ENCODE measurements around the gene DPP8. TPM values are rescaled to one million over a fixed set of nuclear protein-coding genes. Genes with fewer than 3 reads are reported as not detected.

DPP8 gene
- polyA plus RNA-seq, 1 donor, result 35.0 TPM

GRCh38 chr15:65426216-65426853 is 91.2 kb downstream of the DPP8 start:
- peaks cover 15% of the 10 kb centered on the region for H3K27me3 ChIP-seq (ENCODE audit: control insufficient read depth, insufficient read depth, low read length)
- H3K27ac ChIP-seq (ENCODE audit: low read length), result no peak overlapping the region
- no peak overlapping the region for H3K4me3 ChIP-seq (ENCODE audit: low read length)
- peaks cover 11% of the 10 kb centered on the region for H3K4me1 ChIP-seq (ENCODE audit: control insufficient read depth, insufficient read depth, low read length)
- no peak for DNase-seq
- H3K36me3 ChIP-seq (ENCODE audit: control insufficient read depth, insufficient read depth, low read length), result no peaks in the 10 kb centered on the region
- no peaks in the 10 kb centered on the region for H3K9me3 ChIP-seq (ENCODE audit: control insufficient read depth, low read depth, low read length)
- no CpG with 5 or more reads among the region's 2 CpGs for WGBS (ENCODE audit: insufficient coverage, low lambda C conversion rate)

- no peaks in the 10 kb centered on the region for H3K36me3 ChIP-seq (ENCODE audit: control insufficient read depth, insufficient read depth, low read length)
- H3K27ac ChIP-seq (ENCODE audit: low read length), result no peak overlapping the region
- H3K27me3 ChIP-seq (ENCODE audit: control insufficient read depth, insufficient read depth, low read length), result peaks cover 28% of the 10 kb centered on the region
- H3K4me1 ChIP-seq (ENCODE audit: control insufficient read depth, insufficient read depth, low read length), result peaks cover 22% of the 10 kb centered on the region
- no CpG with 5 or more reads among the region's 5 CpGs for WGBS (ENCODE audit: insufficient coverage, low lambda C conversion rate)
- H3K9me3 ChIP-seq (ENCODE audit: control insufficient read depth, low read depth, low read length), result no peaks in the 10 kb centered on the region
- DNase-seq, result peak in 1 of 2 donors; percentile 22
- H3K4me3 ChIP-seq (ENCODE audit: low read length), result no peak overlapping the region
Measured at GRCh38 chr15:65424683-65425082, 92.8 kb downstream of the DPP8 start.

- H3K27me3 ChIP-seq (ENCODE audit: control insufficient read depth, insufficient read depth, low read length), result peaks cover 28% of the 10 kb centered on the region
- no peak overlapping the region for H3K4me3 ChIP-seq (ENCODE audit: low read length)
- no peaks in the 10 kb centered on the region for H3K9me3 ChIP-seq (ENCODE audit: control insufficient read depth, low read depth, low read length)
- peaks cover 22% of the 10 kb centered on the region for H3K4me1 ChIP-seq (ENCODE audit: control insufficient read depth, insufficient read depth, low read length)
- no peaks in the 10 kb centered on the region for H3K36me3 ChIP-seq (ENCODE audit: control insufficient read depth, insufficient read depth, low read length)
- DNase-seq, result peak in 1 of 2 donors; percentile 24
- WGBS (ENCODE audit: insufficient coverage, low lambda C conversion rate), result 94% methylated on average over 2 of the region's 9 CpGs
- no peak overlapping the region for H3K27ac ChIP-seq (ENCODE audit: low read length)
Measured at GRCh38 chr15:65423976-65424679, 93.4 kb downstream of the DPP8 start.

- peaks cover 28% of the 10 kb centered on the region for H3K27me3 ChIP-seq (ENCODE audit: control insufficient read depth, insufficient read depth, low read length)
- H3K4me1 ChIP-seq (ENCODE audit: control insufficient read depth, insufficient read depth, low read length), result peaks cover 22% of the 10 kb centered on the region
- WGBS (ENCODE audit: insufficient coverage, low lambda C conversion rate), result 56% methylated on average over 2 of the region's 28 CpGs
- peak overlapping the region; percentile 19 for H3K4me3 ChIP-seq (ENCODE audit: low read length)
- H3K36me3 ChIP-seq (ENCODE audit: control insufficient read depth, insufficient read depth, low read length), result no peaks in the 10 kb centered on the region
- DNase-seq, result peak in 1 of 2 donors; percentile 13
- no peak overlapping the region for H3K27ac ChIP-seq (ENCODE audit: low read length)
- H3K9me3 ChIP-seq (ENCODE audit: control insufficient read depth, low read depth, low read length), result no peaks in the 10 kb centered on the region
Measured at GRCh38 chr15:65423150-65423975, 94.1 kb downstream of the DPP8 start.

- Histone ChIP-seq H3K27me3 (ENCODE audit: control insufficient read depth, insufficient read depth, low read length) (peaks cover 28% of the 10 kb centered on the region), H3K36me3 (ENCODE audit: control insufficient read depth, insufficient read depth, low read length) (no peaks in the 10 kb centered on the region), H3K27ac (ENCODE audit: low read length) (peak overlapping the region; percentile 59)
Measured at GRCh38 chr15:65421360-65422215, 95.9 kb downstream of the DPP8 start.

GRCh38 chr15:65420975-65421359 is 96.5 kb downstream of the DPP8 start:
- peak overlapping the region; percentile 5 for H3K27ac ChIP-seq (ENCODE audit: low read length)
- peaks cover 22% of the 10 kb centered on the region for H3K4me1 ChIP-seq (ENCODE audit: control insufficient read depth, insufficient read depth, low read length)
- H3K27me3 ChIP-seq (ENCODE audit: control insufficient read depth, insufficient read depth, low read length), result peaks cover 28% of the 10 kb centered on the region
- H3K4me3 ChIP-seq (ENCODE audit: low read length), result peak overlapping the region; percentile 58
- no peaks in the 10 kb centered on the region for H3K36me3 ChIP-seq (ENCODE audit: control insufficient read depth, insufficient read depth, low read length)
- no peaks in the 10 kb centered on the region for H3K9me3 ChIP-seq (ENCODE audit: control insufficient read depth, low read depth, low read length)
- WGBS (ENCODE audit: insufficient coverage, low lambda C conversion rate), result no CpG with 5 or more reads among the region's 17 CpGs
- DNase-seq, result no peak

More at GRCh38 chr15:65421360-65422215, 95.9 kb downstream of the DPP8 start:
- no CpG with 5 or more reads among the region's 39 CpGs for WGBS (ENCODE audit: insufficient coverage, low lambda C conversion rate)
- H3K9me3 ChIP-seq (ENCODE audit: control insufficient read depth, low read depth, low read length), result no peaks in the 10 kb centered on the region
- DNase-seq, result peak; percentile 60 to 70
- H3K4me1 ChIP-seq (ENCODE audit: control insufficient read depth, insufficient read depth, low read length), result peaks cover 22% of the 10 kb centered on the region
- peak overlapping the region; percentile 58 for H3K4me3 ChIP-seq (ENCODE audit: low read length)

- no CpG with 5 or more reads among the region's 2 CpGs for WGBS (ENCODE audit: insufficient coverage, low lambda C conversion rate)
- no peaks in the 10 kb centered on the region for H3K36me3 ChIP-seq (ENCODE audit: control insufficient read depth, insufficient read depth, low read length)
- no peaks in the 10 kb centered on the region for H3K9me3 ChIP-seq (ENCODE audit: control insufficient read depth, low read depth, low read length)
- H3K4me1 ChIP-seq (ENCODE audit: control insufficient read depth, insufficient read depth, low read length), result peaks cover 32% of the 10 kb centered on the region
- H3K4me3 ChIP-seq (ENCODE audit: low read length), result no peak overlapping the region
- peaks cover 28% of the 10 kb centered on the region for H3K27me3 ChIP-seq (ENCODE audit: control insufficient read depth, insufficient read depth, low read length)
- no peak overlapping the region for H3K27ac ChIP-seq (ENCODE audit: low read length)
- DNase-seq, result no peak
Measured at GRCh38 chr15:65418596-65418995, 98.9 kb downstream of the DPP8 start.

- WGBS (ENCODE audit: insufficient coverage, low lambda C conversion rate), result no CpG with 5 or more reads among the region's 8 CpGs
Measured at GRCh38 chr15:65416845-65417416, 100.6 kb downstream of the DPP8 start.

GRCh38 chr15:65414841-65415621 is 102.5 kb downstream of the DPP8 start:
- no CpG with 5 or more reads among the region's 14 CpGs for WGBS (ENCODE audit: insufficient coverage, low lambda C conversion rate)
- peak overlapping the region; percentile 21 for H3K27ac ChIP-seq (ENCODE audit: low read length)
- no peaks in the 10 kb centered on the region for H3K9me3 ChIP-seq (ENCODE audit: control insufficient read depth, low read depth, low read length)
- H3K27me3 ChIP-seq (ENCODE audit: control insufficient read depth, insufficient read depth, low read length), result no peaks in the 10 kb centered on the region
- DNase-seq, result peak in 1 of 2 donors; percentile 63
- H3K4me3 ChIP-seq (ENCODE audit: low read length), result no peak overlapping the region
- no peaks in the 10 kb centered on the region for H3K36me3 ChIP-seq (ENCODE audit: control insufficient read depth, insufficient read depth, low read length)
- peaks cover 12% of the 10 kb centered on the region for H3K4me1 ChIP-seq (ENCODE audit: control insufficient read depth, insufficient read depth, low read length)

More at GRCh38 chr15:65416845-65417416, 100.6 kb downstream of the DPP8 start:
- Histone ChIP-seq H3K27me3 (ENCODE audit: control insufficient read depth, insufficient read depth, low read length) (peaks cover 18% of the 10 kb centered on the region), H3K36me3 (ENCODE audit: control insufficient read depth, insufficient read depth, low read length) (no peaks in the 10 kb centered on the region), H3K4me1 (ENCODE audit: control insufficient read depth, insufficient read depth, low read length) (peaks cover 29% of the 10 kb centered on the region), H3K27ac (ENCODE audit: low read length) (no peak overlapping the region), H3K4me3 (ENCODE audit: low read length) (no peak overlapping the region), H3K9me3 (ENCODE audit: control insufficient read depth, low read depth, low read length) (no peaks in the 10 kb centered on the region)
- DNase-seq, result peak in 1 of 2 donors; percentile 26

All from large intestine (tissue), 3 donors.